Transverse colon (tissue), 4 donors: ENCODE measurements around the gene CNTN4. TPM values are rescaled to one million over a fixed set of nuclear protein-coding genes. Genes with fewer than 3 reads are reported as not detected.

Source experiments
- DNase-seq: peaks from one replicate; pipeline ENCODE4 v3.0.0-alpha.2; 2019
- H3K27ac ChIP-seq, 4 donors: fragments of 200-600 bp; sonication (generic); 2 replicates each; pipeline ENCODE4 v1.5.1; 2016 to 2018; ENCODE audit warnings: inconsistent platforms in 4 of 4
- H3K27me3 ChIP-seq: fragments of 200-600 bp; sonication (generic); 2 replicates; pipeline ENCODE4 v1.5.1; 2017; ENCODE audit warnings: inconsistent platforms
- H3K36me3 ChIP-seq, 4 donors: fragments of 200-600 bp; sonication (generic); 2 replicates each; pipeline ENCODE4 v1.5.1; 2017 to 2019; ENCODE audit warnings: inconsistent platforms in 4 of 4
- H3K4me1 ChIP-seq, 4 donors: fragments of 200-600 bp; sonication (generic); 2 replicates each; pipeline ENCODE4 v1.5.1; 2017 to 2020; ENCODE audit warnings: inconsistent platforms in 4 of 4
- H3K4me3 ChIP-seq, 4 donors: fragments of 200-600 bp; sonication (generic); 1 replicate in 1 of 4; 2 replicates in 3 of 4; pipeline versions ENCODE4 v1.5.1 to v1.6.1; 2017 to 2019; ENCODE audit warnings: inconsistent platforms in 4 of 4
- H3K9me3 ChIP-seq, 2 donors: fragments of 200-600 bp; sonication (generic); 2 replicates each; pipeline ENCODE4 v1.5.1; 2017 to 2019; ENCODE audit warnings: inconsistent platforms in 2 of 2
- CTCF ChIP-seq, 5 experiments: fragments of 200-600 bp in 3 of 5; fragments of 450-650 bp in 2 of 5; sonication (generic) in 3 of 5; IDR thresholded peaks; 1 replicate in 2 of 5; 2 replicates in 3 of 5; pipeline ENCODE4 v1.5.1; 2016 to 2017; ENCODE audit warnings: antibody characterized with exemption in 5 of 5, inconsistent platforms in 3 of 5, mild to moderate bottlenecking in 2 of 5, moderate library complexity in 1 of 5
- EP300 ChIP-seq: sonication (generic); formaldehyde crosslinking; IDR thresholded peaks from one replicate; pipeline ENCODE4 v1.6.1; 2017; ENCODE audit warnings: antibody characterized with exemption, low read depth
- POLR2A ChIP-seq: fragments of 450-650 bp; IDR thresholded peaks from one replicate; pipeline ENCODE4 v1.6.1; 2016; ENCODE audit warnings: antibody characterized with exemption, mild to moderate bottlenecking, moderate library complexity
- POLR2AphosphoS5 ChIP-seq, 3 donors: sonication (generic); formaldehyde crosslinking; IDR thresholded peaks; one replicate each; pipeline ENCODE4 v1.6.1; 2016; ENCODE audit warnings: antibody characterized with exemption in 3 of 3
- WGBS, 2 donors: methylation state at CpG; one replicate each; pipeline ENCODE4 v1.1.5; 2018; ENCODE audit warnings: low coverage in 1 of 2; 5-methylcytosine and 5-hydroxymethylcytosine counted together
- in situ Hi-C, 4 donors: fragments of 200-750 bp; cut with MboI; loops; one replicate each; pipeline versions ENCODE4 v1.15.0 to v1.15.1; 2017; ENCODE audit warnings: low sequenced_read_pairs in 3 of 4, low pct_ligation_motif_present in 1 of 4, low pct_unique_long_range_greater_than_20kb in 1 of 4
- intact Hi-C: fragments of 100-400 bp; cut with DNase I; formaldehyde crosslinking; loops from one replicate; pipeline ENCODE4 v1.15.1; 2023; ENCODE audit warnings: low total_unique reads
- total RNA-seq, 4 donors: library from RNA; depleted of rRNA; stranded (reverse); fragments of >200 nt; gene quantifications; one replicate each; pipeline ENCODE4 v1.1.0, GENCODE V29; 2016

CNTN4 gene
- total RNA-seq, 4 donors from 2014 or later = 17.6 to 49.0 (median 17.8) TPM

GRCh38 chr3:2931265-2931664 is 832.6 kb downstream of the CNTN4 start:
- H3K4me3 ChIP-seq = no peak overlapping the region
- in situ Hi-C loops (no loop called here), intact Hi-C loops (no loop called here)
- 87 to 94% methylated on average over 4 of the region's 4 CpGs for WGBS, 2 donors
- no peaks in the 10 kb centered on the region for H3K4me1 ChIP-seq
- no peak overlapping the region for H3K27ac ChIP-seq
- H3K9me3 ChIP-seq = no peaks in the 10 kb centered on the region
- H3K27me3 ChIP-seq = no peaks in the 10 kb centered on the region
- DNase-seq = no peak
- TF ChIP-seq POLR2AphosphoS5 (IDR thresholded peaks at IDR 0.05) (no peak), EP300 (no peak), POLR2A (no peak), CTCF (IDR thresholded peaks at IDR 0.05) (no peak)
- H3K36me3 ChIP-seq = no peaks in the 10 kb centered on the region

- no peaks in the 10 kb centered on the region for H3K9me3 ChIP-seq
- no peaks in the 10 kb centered on the region for H3K27me3 ChIP-seq
- intact Hi-C loops (no loop called here), in situ Hi-C loops (no loop called here)
- no peaks in the 10 kb centered on the region for H3K36me3 ChIP-seq
- 90 to 100% methylated on average over 2 to 4 of the region's 4 CpGs for WGBS, 2 donors
- TF ChIP-seq EP300 = no peak
- TF ChIP-seq POLR2AphosphoS5 (IDR thresholded peaks at IDR 0.05) = no peak
- no peak overlapping the region for H3K4me3 ChIP-seq
- H3K4me1 ChIP-seq = no peaks in the 10 kb centered on the region
- no peak overlapping the region for H3K27ac ChIP-seq
- DNase-seq = no peak
Measured at GRCh38 chr3:2934541-2934940, 835.9 kb downstream of the CNTN4 start.

GRCh38 chr3:2937055-2937454 is 838.4 kb downstream of the CNTN4 start:
- intact Hi-C loops = no loop called here
- H3K9me3 ChIP-seq = no peaks in the 10 kb centered on the region
- no peaks in the 10 kb centered on the region for H3K4me1 ChIP-seq
- DNase-seq = no peak
- 63 to 73% methylated on average over 2 of the region's 2 CpGs for WGBS, 2 donors
- in situ Hi-C loops = no loop called here
- TF ChIP-seq EP300 (no peak), POLR2A (no peak), POLR2AphosphoS5 (IDR thresholded peaks at IDR 0.05) (no peak)
- H3K27me3 ChIP-seq = no peaks in the 10 kb centered on the region
- no peak overlapping the region for H3K27ac ChIP-seq
- H3K4me3 ChIP-seq = no peak overlapping the region
- no peaks in the 10 kb centered on the region for H3K36me3 ChIP-seq

- WGBS, 2 donors = 49 to 67% methylated on average over 1 to 2 of the region's 2 CpGs
- Histone ChIP-seq H3K9me3 (no peaks in the 10 kb centered on the region), H3K4me3 (no peak overlapping the region), H3K27ac (no peak overlapping the region), H3K4me1 (no peaks in the 10 kb centered on the region), H3K36me3 (no peaks in the 10 kb centered on the region), H3K27me3 (no peaks in the 10 kb centered on the region)
- in situ Hi-C loops (no loop called here), intact Hi-C loops (no loop called here)
- no peak for DNase-seq
- no peak for TF ChIP-seq POLR2AphosphoS5 (IDR thresholded peaks at IDR 0.05)
- no peak for TF ChIP-seq EP300
- no peak for TF ChIP-seq CTCF (IDR thresholded peaks at IDR 0.05)
- TF ChIP-seq POLR2A = no peak
Measured at GRCh38 chr3:2937592-2937991, 838.9 kb downstream of the CNTN4 start.

- H3K36me3 ChIP-seq = no peaks in the 10 kb centered on the region
- no peaks in the 10 kb centered on the region for H3K27me3 ChIP-seq
- in situ Hi-C loops (no loop called here), intact Hi-C loops (no loop called here)
- H3K27ac ChIP-seq = no peak overlapping the region
- 72 to 83% methylated on average over 1 of the region's 1 CpG for WGBS, 2 donors
- DNase-seq = no peak
- no peaks in the 10 kb centered on the region for H3K9me3 ChIP-seq
- no peak overlapping the region for H3K4me3 ChIP-seq
- no peaks in the 10 kb centered on the region for H3K4me1 ChIP-seq
- TF ChIP-seq CTCF (IDR thresholded peaks at IDR 0.05) (no peak), POLR2A (no peak), POLR2AphosphoS5 (IDR thresholded peaks at IDR 0.05) (no peak), EP300 (no peak)
Measured at GRCh38 chr3:2938711-2939110, 840.0 kb downstream of the CNTN4 start.
